Limb (tissue), 2 donors: Measurements from ENCODE around the gene IGF2BP1.
"Not testable (repeated sequence)": the region's sequence is repeated elsewhere in the genome, so short reads cannot be mapped to it uniquely, and the experiment has no call there.

ENCODE experiments used
- DNase-seq, 2 donors: peaks; one replicate each; pipeline ENCODE4 v3.0.0-alpha.2; 2016; ENCODE audit errors: extremely low spot score in 2 of 2

IGF2BP1 gene

DNA sequence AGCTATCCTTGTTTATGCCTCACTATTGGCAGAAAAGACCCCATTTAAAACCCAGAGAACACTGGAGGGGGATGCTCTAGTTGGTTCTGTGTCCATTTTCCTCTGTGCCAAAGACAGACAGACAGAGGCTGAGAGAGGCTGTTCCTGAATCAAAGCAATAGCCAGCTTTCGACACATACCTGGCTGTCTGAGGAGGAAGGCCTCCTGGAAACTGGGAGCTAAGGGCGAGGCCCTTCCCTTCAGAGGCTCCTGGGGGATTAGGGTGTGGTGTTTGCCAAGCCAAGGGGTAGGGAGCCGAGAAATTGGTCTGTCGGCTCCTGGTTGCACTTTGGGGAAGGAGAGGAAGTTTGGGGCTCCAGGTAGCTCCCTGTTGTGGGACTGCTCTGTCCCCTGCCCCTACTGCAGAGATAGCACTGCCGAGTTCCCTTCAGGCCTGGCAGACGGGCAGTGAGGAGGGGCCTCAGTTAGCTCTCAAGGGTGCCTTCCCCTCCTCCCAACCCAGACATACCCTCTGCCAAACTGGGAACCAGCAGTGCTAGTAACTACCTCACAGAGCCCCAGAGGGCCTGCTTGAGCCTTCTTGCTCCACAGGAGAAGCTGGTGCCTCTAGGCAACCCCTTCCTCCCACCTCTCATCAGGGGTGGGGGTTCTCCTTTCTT is 56.1 kb downstream of the IGF2BP1 start:
- no peak for DNase-seq

DNA sequence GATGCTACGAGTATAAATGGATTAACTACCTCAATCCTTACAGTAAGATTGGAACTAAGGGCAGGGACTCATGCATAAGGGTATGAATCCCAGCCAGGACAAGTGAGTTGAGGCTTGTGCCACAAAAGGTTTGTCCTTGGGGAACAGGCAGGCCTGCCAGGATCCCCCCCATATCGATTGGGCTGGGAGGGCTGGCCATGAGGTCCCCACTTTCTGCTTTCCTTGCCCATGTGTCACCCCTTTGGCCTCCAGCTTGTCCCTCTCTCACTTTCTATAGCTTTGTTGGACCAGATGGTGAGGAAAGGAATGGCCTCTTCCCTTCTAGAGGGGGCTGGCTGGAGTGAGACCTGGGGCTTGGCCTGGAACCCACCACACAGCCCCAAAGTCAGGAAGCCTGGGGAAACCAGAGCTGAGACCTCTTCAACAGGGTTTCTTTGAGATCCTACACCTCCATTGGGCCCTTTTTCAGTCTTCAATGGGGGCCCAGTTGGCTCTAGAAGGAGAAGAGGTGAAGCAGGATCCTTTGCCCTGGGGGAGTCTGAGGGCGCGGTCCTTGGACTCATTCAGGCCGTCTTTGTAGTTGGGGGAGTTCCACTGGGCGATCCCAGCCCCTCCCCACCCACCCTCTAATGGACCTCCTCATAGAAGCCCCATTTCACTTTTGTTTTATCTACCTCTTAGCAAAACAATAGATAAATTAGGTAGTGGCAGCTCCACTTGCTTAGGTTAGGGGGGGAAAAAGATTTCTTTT is 57.3 kb downstream of the IGF2BP1 start:
- DNase-seq = no peak

DNA sequence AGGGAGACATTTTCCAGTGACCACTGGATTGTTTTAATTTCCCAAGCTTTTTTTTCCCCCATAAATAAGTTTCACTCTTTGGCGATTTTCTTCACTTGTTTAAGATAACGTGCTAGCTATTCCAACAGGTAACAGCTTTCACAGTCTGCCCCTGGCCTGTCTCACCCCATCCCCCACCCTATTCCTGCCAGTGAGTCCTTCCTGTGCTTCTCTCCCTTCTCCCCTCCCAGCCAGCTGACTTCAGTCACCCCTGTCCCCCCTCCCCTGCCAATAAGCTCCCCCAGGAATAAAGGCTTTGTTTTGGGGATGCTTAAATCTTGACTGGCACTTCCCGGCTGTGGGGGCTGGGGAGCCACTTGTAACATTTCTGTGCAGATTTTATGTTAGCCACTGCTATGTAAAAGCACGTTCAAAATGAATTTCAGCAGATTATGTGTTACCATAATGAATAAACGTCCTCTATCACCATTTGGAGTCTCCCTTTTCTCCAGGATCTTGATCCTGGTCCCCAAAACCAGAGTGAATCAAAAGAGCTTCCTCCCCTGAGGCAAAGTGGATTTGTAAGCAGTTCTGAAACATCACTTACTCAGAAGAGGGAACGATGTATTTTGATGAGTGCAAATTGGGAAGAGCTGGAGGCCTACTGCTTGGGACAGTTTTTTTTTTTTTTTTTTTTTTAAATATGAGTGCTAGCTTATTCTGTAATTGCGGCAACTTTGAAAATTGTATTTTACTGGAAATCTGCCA is 58.2 kb downstream of the IGF2BP1 start:
- DNase-seq = no peak

DNA sequence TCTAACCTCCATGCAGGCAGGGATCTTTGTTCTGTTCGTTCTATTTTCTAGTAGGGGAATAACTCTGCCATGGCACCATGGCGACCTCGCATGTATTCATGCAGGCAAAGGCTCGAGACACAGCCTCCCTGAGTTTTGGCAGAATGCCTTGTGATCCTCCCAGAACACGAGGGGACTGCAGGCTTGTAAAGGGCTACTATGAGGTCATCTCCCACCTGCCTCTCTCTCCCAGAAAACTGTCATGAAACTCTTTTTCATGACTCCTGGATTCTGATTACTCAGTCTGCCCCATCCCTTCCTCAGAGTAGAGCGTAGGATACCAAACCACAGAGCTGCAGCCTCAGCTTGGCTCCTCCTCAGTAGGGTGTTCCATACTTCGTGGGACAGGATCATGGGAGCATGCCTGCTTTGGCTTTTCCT is 64.3 kb downstream of the IGF2BP1 start:
- no peak for DNase-seq

DNA sequence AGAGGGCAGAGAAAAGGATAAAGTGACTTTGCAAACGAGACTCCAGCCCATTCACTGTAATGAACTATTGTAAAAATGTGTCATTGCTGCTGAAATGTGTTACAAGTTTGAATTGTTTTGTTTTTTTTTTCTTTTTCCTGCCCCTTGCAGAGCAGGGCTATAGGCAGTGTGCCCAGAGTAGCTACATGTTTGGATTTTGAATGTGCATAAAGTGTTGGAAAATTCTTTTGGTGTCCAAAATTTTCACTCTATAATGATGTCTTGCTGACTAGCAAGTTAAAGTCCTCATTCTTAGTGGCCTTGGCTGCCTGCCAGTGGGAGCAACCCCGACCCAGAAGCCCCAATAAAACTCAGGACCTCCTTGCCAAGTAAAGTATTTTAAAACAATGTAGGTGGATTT is 66.5 kb downstream of the IGF2BP1 start:
- DNase-seq = peak; percentile 8 to 39

DNA sequence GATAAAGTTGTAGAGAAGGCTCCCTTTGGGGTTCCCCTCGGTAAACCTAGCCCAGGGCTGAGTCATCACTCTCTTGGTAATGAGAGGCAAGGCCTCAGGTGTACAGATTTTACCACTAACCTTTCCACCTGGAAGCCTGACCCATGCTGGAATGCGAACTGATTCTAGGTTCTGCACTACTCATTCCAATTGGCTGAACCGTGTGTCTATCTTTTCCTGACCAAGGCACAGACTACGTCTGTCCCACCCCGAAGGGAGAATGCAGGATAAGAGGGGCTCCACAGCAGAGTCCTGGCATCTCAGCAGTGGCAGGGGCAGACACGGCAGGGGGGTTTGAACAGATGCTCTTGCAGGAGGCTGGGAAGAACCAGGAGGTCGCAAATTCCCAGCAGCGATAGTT is 70.0 kb downstream of the IGF2BP1 start:
- no peak for DNase-seq

DNA sequence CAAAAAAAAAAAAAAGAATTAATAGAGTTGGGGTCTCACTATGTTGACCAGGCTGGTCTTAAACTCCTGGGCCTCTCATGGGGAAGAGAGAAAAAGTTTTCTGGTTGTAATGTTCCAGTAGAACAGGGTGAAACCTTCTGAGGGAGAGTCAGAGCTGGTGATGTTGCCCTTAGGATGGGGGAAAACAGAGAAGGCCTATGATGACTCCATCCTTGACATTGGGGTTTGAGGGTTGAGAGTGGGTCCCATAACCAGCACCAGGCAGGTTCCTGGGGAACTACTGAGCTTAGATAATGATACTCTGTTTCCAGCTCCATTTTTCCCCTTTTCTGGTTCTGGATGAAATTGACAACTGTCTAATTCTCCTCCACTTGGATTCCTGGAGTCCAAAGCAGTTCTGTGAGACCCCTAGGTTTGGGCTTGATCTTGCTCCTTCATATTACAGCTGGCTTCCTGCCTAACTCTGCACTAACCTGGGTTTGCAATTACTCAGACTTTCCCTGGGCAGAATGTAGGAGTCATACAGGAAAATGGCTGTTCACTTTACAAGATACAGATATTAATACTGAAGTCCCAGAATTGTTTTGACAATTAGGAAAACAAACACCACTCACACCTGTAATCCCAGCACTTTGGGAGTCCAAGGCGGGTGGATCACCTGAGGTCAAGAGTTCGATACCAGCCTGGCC is 72.5 kb downstream of the IGF2BP1 start:
- no peak for DNase-seq

DNA sequence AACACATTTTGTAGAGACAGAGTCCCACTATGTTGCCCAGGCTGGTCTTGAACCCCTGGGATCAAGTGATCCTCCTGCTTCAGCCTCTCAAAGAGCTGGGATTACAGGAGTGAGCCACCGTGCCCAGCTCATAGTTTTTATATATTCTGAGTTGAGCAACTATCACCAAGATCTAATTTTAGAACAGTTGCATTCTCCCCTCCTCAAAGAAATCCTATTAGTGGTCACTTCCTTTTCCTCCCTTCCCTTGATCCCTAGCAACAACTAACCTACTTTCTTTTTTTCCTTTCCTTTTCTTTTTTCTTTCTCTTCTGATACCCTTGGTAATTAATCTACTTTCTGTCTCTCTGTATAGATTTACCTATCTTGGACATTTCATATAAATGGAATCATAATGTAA is 73.9 kb downstream of the IGF2BP1 start:
- no peak for DNase-seq

DNA sequence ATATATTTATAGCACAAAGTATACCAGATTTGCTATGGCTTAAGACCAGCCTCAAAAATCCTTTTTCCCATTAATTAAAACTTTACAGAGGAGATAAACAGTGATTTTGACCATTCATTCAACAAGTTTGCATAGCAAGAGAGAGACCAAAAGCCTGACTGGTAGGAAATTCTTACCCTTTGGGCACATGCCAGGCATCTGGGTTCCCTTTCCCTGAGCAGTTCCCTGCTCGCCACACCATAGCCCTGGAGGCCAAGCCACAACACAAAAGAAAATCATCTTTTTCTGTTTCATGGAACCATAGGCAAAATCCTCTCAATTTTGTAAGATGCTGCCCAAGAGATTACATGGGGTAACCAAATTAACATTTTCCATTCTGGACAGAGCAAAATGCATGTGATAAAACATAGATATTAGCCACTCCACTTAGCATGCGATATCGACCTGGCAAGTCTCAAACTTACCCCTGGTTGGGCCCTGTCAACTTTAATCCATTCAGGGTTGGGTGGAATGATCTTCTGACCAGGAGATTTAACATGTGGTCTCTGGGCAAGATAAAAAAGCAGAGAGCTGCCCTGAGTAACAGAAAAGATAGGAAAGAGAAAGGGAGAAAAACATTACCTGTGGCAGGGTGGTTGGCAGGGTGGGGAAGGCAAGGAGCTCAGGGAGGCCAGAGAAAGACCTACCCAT is 77.8 kb downstream of the IGF2BP1 start:
- DNase-seq = no peak

DNA sequence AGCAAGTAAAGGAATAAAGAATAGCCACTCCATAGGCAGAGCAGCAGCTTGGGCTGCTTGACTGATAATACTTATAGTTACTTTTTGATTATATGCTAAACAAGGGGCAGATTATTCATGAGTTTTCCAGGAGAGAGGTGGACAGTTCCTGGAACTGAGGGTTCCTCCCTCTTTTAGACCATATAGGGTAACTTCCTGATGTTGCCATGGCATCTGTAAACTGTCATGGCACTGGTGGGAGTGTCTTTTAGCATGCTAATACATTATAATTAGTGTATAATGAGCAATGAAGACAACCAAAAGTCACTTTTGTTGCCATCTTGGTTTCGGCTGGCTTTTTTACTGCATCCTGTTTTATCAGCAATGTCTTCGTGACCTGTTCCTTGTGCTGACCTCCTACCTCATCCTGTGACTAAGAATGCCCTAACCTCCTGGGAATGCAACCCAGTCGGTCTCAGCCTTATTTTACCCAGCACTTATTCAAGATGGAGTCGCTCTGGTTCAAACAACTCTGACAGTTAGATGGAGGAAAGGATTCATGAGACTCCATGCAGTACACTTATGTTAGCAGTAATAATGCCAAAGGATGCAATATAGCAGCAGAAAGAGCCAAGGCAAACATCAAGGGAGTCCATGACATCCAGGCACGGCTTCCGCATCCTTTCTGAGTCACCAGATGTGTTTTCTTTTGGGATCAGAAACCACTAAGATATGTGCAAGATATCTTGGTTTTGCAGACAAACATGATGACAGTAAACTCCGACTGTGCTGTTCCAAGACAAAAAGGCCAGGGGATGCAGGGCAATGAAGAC is 79.6 kb downstream of the IGF2BP1 start:
- no peak for DNase-seq

DNA sequence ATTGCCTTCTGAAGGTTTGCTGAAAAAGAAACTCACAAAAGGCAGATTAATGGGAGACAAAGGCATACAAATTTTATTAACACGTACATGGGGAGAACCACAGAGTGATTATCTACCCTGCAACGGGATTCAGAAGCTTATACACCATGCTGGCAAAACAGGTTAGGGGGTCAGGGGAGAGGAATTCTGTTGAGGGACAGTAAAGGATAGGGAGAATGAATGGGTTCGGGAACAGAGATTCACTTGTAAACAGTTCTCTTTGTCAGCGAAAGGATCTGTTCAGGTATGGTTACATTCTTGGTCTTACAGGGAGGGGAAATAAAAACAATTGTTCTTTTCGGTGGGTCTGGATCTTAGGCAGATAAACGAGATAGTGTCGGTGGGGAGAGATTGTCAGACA is 81.1 kb downstream of the IGF2BP1 start:
- DNase-seq = no peak

DNA sequence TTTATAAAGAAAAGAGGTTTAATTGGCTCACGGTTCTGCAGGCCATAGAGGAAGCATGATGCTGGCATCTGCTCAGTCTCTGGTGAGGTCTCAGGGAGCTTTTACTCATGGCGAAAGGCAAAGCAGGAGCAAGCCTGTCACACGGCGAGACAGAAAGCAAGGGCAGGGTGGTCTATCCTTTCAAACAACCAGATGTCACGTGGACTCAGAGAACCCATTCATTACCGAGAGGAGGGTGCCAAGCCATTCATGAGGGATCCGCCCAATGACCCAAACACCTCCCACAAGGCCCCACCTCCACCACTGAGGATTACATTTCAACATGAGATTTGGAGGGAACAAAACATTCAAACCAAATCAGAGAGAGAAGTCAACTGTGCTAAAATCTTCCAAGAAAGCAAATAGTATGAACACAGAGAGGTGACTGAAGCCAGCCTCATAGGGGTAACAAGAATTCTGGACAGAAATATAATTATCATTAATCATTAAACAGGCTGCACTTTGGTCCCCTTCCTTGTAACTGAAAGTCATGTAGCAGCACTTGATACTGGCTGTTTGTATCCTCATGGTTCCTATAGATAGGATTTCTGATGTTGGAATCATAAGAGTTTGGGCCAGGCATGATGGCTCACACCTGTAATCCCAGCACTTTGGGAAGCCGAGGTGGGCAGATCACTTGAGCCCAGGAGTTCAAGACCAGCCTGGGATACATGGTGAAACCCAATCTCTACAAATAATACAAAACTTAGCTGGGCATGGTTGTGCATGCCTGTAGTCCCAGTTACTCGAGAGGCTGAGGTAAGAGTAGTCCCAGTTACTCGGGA is 82.9 kb downstream of the IGF2BP1 start:
- DNase-seq = no peak

DNA sequence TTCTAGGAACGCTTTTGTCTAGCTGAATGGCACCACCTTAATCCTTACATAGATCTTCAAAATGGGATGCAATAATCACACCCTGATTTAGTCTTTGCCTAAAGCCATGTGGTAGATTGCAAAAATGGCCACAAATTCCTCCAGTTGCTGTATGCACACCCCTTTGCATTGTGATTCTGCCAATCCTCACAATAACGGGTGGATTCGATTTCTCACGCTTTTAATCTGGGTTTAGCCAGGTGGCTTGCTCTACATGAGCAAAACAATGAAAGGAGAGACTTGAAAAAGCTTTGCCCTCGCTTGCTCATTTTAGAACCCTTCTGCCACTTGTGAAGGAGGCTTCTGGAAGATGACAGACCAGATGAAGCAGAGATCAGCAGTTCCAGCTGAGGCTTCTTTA is 85.0 kb downstream of the IGF2BP1 start:
- no peak for DNase-seq

DNA sequence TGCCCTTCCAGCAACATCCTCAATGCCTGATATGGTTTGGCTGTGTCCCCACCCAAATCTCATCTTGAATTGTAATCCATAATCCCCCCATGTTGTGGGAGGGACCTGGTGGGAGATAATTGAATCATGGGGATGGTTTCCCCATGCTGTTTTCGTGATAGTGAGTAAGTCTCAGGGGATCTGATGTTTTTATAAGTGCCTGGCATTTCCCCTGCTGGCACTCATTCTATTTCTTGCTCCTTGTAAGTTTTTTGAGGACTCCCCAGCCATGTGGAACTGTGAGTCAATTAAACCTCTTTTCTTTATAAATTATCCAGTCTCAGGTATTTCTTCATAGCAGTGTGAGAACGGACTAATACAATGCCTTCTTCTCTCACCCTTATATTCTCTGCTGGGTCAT is 87.9 kb downstream of the IGF2BP1 start:
- DNase-seq = not testable (repeated sequence)

DNA sequence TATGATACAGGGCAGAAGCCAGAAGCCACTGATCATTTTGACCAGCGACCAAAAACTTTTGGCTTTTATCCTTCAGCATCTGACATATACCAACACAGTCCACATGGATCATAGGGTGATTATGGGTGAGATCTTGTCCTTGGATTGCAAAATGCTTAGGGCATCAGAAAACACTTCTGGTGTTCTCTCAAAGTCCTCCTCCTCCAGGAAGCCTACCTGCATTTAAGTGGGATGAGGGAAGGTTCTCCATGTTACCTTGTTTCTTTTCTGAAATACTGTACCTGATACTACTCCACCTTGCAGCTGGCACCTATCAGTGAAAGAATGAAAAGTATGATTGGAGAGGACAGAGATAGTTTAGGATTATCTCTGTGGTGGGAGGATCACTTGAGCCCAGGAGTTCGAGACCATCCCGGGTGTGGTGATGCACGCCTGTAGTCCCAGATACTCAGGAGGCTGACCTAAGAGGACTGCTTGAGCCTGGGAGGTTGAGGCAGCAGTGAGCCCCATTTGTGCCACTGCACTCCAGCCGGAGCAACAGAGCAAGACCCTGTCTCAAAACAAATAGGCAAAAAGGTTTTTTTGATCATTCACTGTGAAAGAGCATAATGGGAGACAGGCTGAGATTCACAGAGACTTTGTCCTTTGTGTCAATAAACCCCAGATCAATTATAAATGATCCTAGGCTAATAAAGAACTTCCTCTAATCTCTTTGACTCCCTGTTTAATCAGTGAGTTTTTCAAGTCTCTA is 88.6 kb downstream of the IGF2BP1 start:
- no peak for DNase-seq

DNA sequence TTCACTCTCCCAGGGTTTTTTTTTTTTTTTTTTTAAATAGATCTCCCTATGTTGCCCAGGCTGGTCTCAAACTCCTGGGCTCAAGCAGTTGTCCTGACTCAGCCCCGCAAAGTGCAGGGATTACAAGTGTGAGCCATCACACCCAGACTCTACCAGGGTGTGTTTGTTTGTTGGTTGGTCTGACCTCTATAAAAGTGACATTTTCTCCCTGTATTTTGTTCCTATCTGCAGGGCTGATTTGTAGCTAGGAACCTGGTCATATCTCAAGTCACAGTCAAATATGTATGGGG is 89.1 kb downstream of the IGF2BP1 start:
- DNase-seq = no peak

DNA sequence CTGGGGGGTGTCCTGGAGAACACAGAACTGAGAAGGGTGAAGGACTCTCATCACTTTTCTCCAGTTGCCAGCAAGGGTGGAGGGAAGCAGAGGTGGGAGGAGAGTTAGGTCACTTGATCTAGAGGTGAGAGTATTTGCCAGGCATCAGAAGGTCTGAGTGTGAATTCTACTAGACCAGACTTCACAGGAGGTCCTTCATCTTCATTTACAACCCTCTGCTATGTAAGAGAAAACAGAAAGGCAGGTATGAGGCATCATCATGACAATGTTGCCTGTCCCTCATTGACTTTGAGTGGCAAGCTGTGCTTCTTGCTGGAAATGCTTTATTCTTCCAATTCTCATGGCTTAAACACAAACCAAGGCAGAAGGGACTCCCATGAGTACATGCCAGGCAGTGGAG is 89.5 kb downstream of the IGF2BP1 start:
- DNase-seq = no peak

DNA sequence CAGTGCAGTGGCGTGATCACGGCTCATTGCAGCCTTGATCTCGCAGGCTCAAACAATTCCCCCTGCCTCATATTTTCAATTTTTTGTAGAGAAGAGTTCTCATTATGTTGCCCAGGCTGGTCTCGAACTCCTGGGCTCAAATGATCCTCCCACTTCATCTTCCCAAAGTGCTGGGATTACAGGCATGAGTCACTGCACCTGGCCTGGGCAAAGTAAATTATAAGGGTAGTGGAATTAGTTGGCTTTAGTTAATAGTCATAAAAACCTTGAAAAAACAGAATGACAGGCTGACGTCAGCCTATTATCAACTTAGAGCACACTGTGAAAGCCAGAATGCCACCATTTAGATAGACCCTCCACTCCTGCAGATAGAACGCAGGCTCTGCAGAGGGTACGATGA is 91.9 kb downstream of the IGF2BP1 start:
- DNase-seq = no peak
